Panc1 (cell line): ENCODE measurements around the gene HDAC3.

Source experiments
- POLR2AphosphoS5 ChIP-seq: IDR thresholded peaks from 2 replicates; pipeline ENCODE4 v1.6.1; 2012; ENCODE audit warnings: mild to moderate bottlenecking, low read depth, low read length, moderate library complexity
- SIN3A ChIP-seq: IDR thresholded peaks from 2 replicates; pipeline ENCODE4 v1.6.1; 2012; ENCODE audit warnings: low read depth, mild to moderate bottlenecking, low read length, moderate library complexity, borderline replicate concordance; ENCODE audit not compliant: insufficient read depth
- TCF7L2 ChIP-seq: IDR thresholded peaks from 2 replicates; pipeline ENCODE4 v1.6.1; 2011; ENCODE audit warnings: mild to moderate bottlenecking, low read depth, low read length, inconsistent platforms
- TF ChIP-seq, protein P1 (sequence below), 2 experiments: IDR thresholded peaks; 2 replicates each; pipeline ENCODE4 v1.6.1; 2011 to 2012; ENCODE audit warnings: low read depth in 2 of 2, control low read depth in 1 of 2, low read length in 1 of 2, mild to moderate bottlenecking in 1 of 2, moderate library complexity in 1 of 2; ENCODE audit not compliant: insufficient read depth in 1 of 2
- TF ChIP-seq, protein P2 (sequence below): fragments of 450-650 bp; IDR thresholded peaks from 2 replicates; pipeline ENCODE4 v1.5.1; 2017; ENCODE audit warnings: mild to moderate bottlenecking

GRCh38 chr5:141675672-141676071, 39.0 kb upstream of the HDAC3 start:
- TF ChIP-seq, protein P1, sequence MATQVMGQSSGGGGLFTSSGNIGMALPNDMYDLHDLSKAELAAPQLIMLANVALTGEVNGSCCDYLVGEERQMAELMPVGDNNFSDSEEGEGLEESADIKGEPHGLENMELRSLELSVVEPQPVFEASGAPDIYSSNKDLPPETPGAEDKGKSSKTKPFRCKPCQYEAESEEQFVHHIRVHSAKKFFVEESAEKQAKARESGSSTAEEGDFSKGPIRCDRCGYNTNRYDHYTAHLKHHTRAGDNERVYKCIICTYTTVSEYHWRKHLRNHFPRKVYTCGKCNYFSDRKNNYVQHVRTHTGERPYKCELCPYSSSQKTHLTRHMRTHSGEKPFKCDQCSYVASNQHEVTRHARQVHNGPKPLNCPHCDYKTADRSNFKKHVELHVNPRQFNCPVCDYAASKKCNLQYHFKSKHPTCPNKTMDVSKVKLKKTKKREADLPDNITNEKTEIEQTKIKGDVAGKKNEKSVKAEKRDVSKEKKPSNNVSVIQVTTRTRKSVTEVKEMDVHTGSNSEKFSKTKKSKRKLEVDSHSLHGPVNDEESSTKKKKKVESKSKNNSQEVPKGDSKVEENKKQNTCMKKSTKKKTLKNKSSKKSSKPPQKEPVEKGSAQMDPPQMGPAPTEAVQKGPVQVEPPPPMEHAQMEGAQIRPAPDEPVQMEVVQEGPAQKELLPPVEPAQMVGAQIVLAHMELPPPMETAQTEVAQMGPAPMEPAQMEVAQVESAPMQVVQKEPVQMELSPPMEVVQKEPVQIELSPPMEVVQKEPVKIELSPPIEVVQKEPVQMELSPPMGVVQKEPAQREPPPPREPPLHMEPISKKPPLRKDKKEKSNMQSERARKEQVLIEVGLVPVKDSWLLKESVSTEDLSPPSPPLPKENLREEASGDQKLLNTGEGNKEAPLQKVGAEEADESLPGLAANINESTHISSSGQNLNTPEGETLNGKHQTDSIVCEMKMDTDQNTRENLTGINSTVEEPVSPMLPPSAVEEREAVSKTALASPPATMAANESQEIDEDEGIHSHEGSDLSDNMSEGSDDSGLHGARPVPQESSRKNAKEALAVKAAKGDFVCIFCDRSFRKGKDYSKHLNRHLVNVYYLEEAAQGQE (IDR thresholded peaks at IDR 0.05; ENCODE audit: insufficient read depth in 1 of 2, low read depth in 2 of 2, low read length in 1 of 2), result no peak
- TF ChIP-seq, protein P2, sequence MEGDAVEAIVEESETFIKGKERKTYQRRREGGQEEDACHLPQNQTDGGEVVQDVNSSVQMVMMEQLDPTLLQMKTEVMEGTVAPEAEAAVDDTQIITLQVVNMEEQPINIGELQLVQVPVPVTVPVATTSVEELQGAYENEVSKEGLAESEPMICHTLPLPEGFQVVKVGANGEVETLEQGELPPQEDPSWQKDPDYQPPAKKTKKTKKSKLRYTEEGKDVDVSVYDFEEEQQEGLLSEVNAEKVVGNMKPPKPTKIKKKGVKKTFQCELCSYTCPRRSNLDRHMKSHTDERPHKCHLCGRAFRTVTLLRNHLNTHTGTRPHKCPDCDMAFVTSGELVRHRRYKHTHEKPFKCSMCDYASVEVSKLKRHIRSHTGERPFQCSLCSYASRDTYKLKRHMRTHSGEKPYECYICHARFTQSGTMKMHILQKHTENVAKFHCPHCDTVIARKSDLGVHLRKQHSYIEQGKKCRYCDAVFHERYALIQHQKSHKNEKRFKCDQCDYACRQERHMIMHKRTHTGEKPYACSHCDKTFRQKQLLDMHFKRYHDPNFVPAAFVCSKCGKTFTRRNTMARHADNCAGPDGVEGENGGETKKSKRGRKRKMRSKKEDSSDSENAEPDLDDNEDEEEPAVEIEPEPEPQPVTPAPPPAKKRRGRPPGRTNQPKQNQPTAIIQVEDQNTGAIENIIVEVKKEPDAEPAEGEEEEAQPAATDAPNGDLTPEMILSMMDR, result no peak
- TF ChIP-seq POLR2AphosphoS5 (no peak), TCF7L2 (no peak), SIN3A (no peak)
